HEK293T (cell line): ENCODE results near the gene CLRN3.

Experiments
- CTCF ChIA-PET: fragments of 350-600 bp; formaldehyde crosslinking; extraction: SDS; loops from one replicate; lab custom pipeline; 2021; ENCODE audit warnings: antibody characterized with exemption, inconsistent platforms; lab: Yijun Ruan, JAX
- POLR2A ChIA-PET: fragments of 350-600 bp; formaldehyde crosslinking; extraction: SDS; loops from one replicate; lab custom pipeline; 2020; ENCODE audit warnings: antibody characterized with exemption, inconsistent platforms; lab: Yijun Ruan, JAX
- DNase-seq: peaks from one replicate; pipeline ENCODE4 v3.0.0; 2012; ENCODE audit warnings: mixed read lengths; ENCODE audit errors: extremely low spot score
- ARNT ChIP-seq: fragments of 450-650 bp; IDR thresholded peaks from 2 replicates; pipeline ENCODE4 v1.6.1; 2017; ENCODE audit warnings: mild to moderate bottlenecking
- BHLHE40 ChIP-seq: fragments of 450-650 bp; IDR thresholded peaks from 2 replicates; pipeline ENCODE4 v1.6.1; 2016; ENCODE audit warnings: mild to moderate bottlenecking, moderate library complexity, borderline replicate concordance
- CTBP1 ChIP-seq: fragments of 450-650 bp; IDR thresholded peaks from 2 replicates; pipeline ENCODE4 v1.6.1; 2016; ENCODE audit warnings: borderline replicate concordance
- ELF4 ChIP-seq: fragments of 450-650 bp; IDR thresholded peaks from 2 replicates; pipeline ENCODE4 v1.6.1; 2017; ENCODE audit warnings: antibody characterized with exemption
- FOXA1 ChIP-seq: fragments of 450-650 bp; IDR thresholded peaks from 2 replicates; pipeline ENCODE4 v1.6.1; 2016; ENCODE audit warnings: mild to moderate bottlenecking
- FOXK2 ChIP-seq: fragments of 450-650 bp; IDR thresholded peaks from 2 replicates; pipeline ENCODE4 v1.6.1; 2016; ENCODE audit warnings: mild to moderate bottlenecking
- FOXM1 ChIP-seq: fragments of 450-650 bp; IDR thresholded peaks from 2 replicates; pipeline ENCODE4 v1.6.1; 2017; ENCODE audit warnings: mild to moderate bottlenecking, borderline replicate concordance
- HDGF ChIP-seq: fragments of 450-650 bp; IDR thresholded peaks from 2 replicates; pipeline ENCODE4 v1.6.1; 2017; ENCODE audit warnings: antibody characterized with exemption, borderline replicate concordance
- L3MBTL2 ChIP-seq: fragments of 450-650 bp; conservative IDR thresholded peaks from 2 replicates; pipeline ENCODE4 v1.6.1; 2016; ENCODE audit warnings: mild to moderate bottlenecking
- LEF1 ChIP-seq: fragments of 450-650 bp; IDR thresholded peaks from 2 replicates; pipeline ENCODE4 v1.6.1; 2017; ENCODE audit warnings: mild to moderate bottlenecking, borderline replicate concordance
- NFRKB ChIP-seq: fragments of 450-650 bp; IDR thresholded peaks from 2 replicates; pipeline ENCODE4 v1.6.1; 2016; ENCODE audit warnings: mild to moderate bottlenecking, moderate library complexity
- PKNOX1 ChIP-seq: fragments of 450-650 bp; IDR thresholded peaks from 2 replicates; pipeline ENCODE4 v1.6.1; 2016
- SP1 ChIP-seq: fragments of 450-650 bp; IDR thresholded peaks from 2 replicates; pipeline ENCODE4 v1.6.1; 2017
- SUZ12 ChIP-seq: fragments of 450-650 bp; IDR thresholded peaks from 2 replicates; pipeline ENCODE4 v1.6.1; 2016; ENCODE audit warnings: mild to moderate bottlenecking
- TARDBP ChIP-seq: fragments of 450-650 bp; IDR thresholded peaks from 2 replicates; pipeline ENCODE4 v1.6.1; 2016
- ZNF384 ChIP-seq: fragments of 450-650 bp; IDR thresholded peaks from 2 replicates; pipeline ENCODE4 v1.6.1; 2016

Gene CLRN3

GRCh38 chr10:127921075-127921752, 28.5 kb upstream of the CLRN3 start:
- ChIA-PET POLR2A (no interaction called here), CTCF (interaction anchor here (2.0 kb wide), 1 partner anchor 114 kb away, joined by 5 read pairs; no protein-coding TSS in a partner anchor)
- TF ChIP-seq ELF4 (no peak), FOXM1 (no peak), LEF1 (no peak), SP1 (no peak), SUZ12 (no peak), PKNOX1 (no peak), FOXA1 (no peak), ARNT (no peak)
- no peak for DNase-seq

GRCh38 chr10:127920306-127921074, 27.7 kb upstream of the CLRN3 start:
- TF ChIP-seq NFRKB (no peak), L3MBTL2 (no peak), HDGF (no peak), CTBP1 (no peak)
- CTCF ChIA-PET, result interaction anchor here (0.6 to 2.0 kb wide), 2 partner anchors 14 to 115 kb away, joined by 3 to 5 read pairs; no protein-coding TSS in a partner anchor
- POLR2A ChIA-PET, result no interaction called here
- no peak for DNase-seq

- peak; percentile 46 for DNase-seq
- ChIA-PET CTCF (interaction anchor here (0.6 to 2.0 kb wide), 2 partner anchors 14 to 116 kb away, joined by 3 to 5 read pairs; no protein-coding TSS in a partner anchor), POLR2A (no interaction called here)
- TF ChIP-seq LEF1 (no peak), BHLHE40 (no peak), NFRKB (no peak), ZNF384 (no peak), ELF4 (no peak), PKNOX1 (no peak), CTBP1 (no peak), FOXK2 (no peak), FOXA1 (no peak), HDGF (no peak), SUZ12 (no peak), SP1 (no peak), L3MBTL2 (no peak)
Measured at GRCh38 chr10:127919418-127920271, 26.9 kb upstream of the CLRN3 start.

- DNase-seq, result no peak
- CTCF ChIA-PET, result no interaction called here
- POLR2A ChIA-PET, result no interaction called here
Measured at GRCh38 chr10:127918572-127918971, 25.8 kb upstream of the CLRN3 start.

GRCh38 chr10:127916826-127917225, 24.1 kb upstream of the CLRN3 start:
- DNase-seq, result no peak
- TF ChIP-seq PKNOX1, result no peak
- no peak for TF ChIP-seq TARDBP
- no peak for TF ChIP-seq HDGF
- no peak for TF ChIP-seq FOXK2
- TF ChIP-seq LEF1, result no peak
- no peak for TF ChIP-seq L3MBTL2
- TF ChIP-seq SP1, result no peak
- TF ChIP-seq FOXM1, result no peak
- TF ChIP-seq CTBP1, result no peak
- TF ChIP-seq BHLHE40, result no peak
- POLR2A ChIA-PET, result no interaction called here
- CTCF ChIA-PET, result no interaction called here

More at GRCh38 chr10:127918572-127918971, 25.8 kb upstream of the CLRN3 start:
- TF ChIP-seq ARNT (no peak), ELF4 (no peak), FOXM1 (no peak), L3MBTL2 (no peak), SP1 (no peak), FOXK2 (no peak), FOXA1 (no peak), HDGF (no peak), NFRKB (no peak), ZNF384 (no peak)
